K562 (cell line): Measurements from ENCODE around the gene OR52E6. TPM values are rescaled to one million over a fixed set of nuclear protein-coding genes. Genes with fewer than 3 reads are reported as not detected.

ENCODE experiments used
- ATAC-seq: fragments of 200-7000 bp; cut with Tn5 transposase; 3 replicates; pipeline ENCODE4 v1.9.1; 2020; ENCODE audit warnings: moderate library complexity
- BruUV-seq: library from RNA; stranded (reverse); fragments of 400-500 nt; replicated peaks from 2 replicates; lab custom pipeline; 2021; lab: Mats Ljungman, UMichigan
- CTCF ChIA-PET: fragments of 300-600 bp; formaldehyde crosslinking; extraction: SDS; loops from one replicate; lab custom pipeline; 2021; ENCODE audit warnings: low intra/inter-chr PET ratio; lab: Yijun Ruan, JAX
- POLR2A ChIA-PET: fragments of 300-600, 350-650 bp; sonication (Branson Sonifier 250); formaldehyde crosslinking; extraction: SDS; loops from one replicate; lab custom pipeline; 2021; ENCODE audit warnings: antibody characterized with exemption, inconsistent platforms; lab: Yijun Ruan, JAX
- DNase-seq, 4 experiments: peaks; one replicate each; pipeline versions ENCODE4 v3.0.0 to v3.0.0-alpha.2; 2011 to 2018; ENCODE audit warnings: low spot score in 3 of 4, mixed read lengths in 3 of 4; ENCODE audit errors: extremely low read depth in 1 of 4
- FAIRE-seq: peaks from 2 replicates; lab custom pipeline; 2011; peaks lifted over from hg19 to GRCh38; lab: Jason Lieb, UNC
- H2AFZ ChIP-seq: 2 replicates; pipeline ENCODE4 v1.6.0; 2011; ENCODE audit warnings: low read depth, low read length, control low read depth, inconsistent platforms
- H3K27ac ChIP-seq: fragments of 200-600 bp; 3 replicates; pipeline ENCODE4 v1.8.0; 2011; ENCODE audit warnings: low read depth, mild to moderate bottlenecking, control low read depth, inconsistent platforms, low read length, moderate library complexity, mixed read lengths; ENCODE audit errors: extremely low read depth
- H3K27me3 ChIP-seq, 2 experiments: fragments of 300-600 bp in 1 of 2; 2 replicates in 1 of 2; 3 replicates in 1 of 2; pipeline versions ENCODE4 v1.6.0 to v1.8.0; 2011; ENCODE audit warnings: inconsistent platforms in 2 of 2, low read length in 2 of 2, mild to moderate bottlenecking in 1 of 2, mixed read lengths in 1 of 2, moderate library complexity in 1 of 2; ENCODE audit not compliant: control insufficient read depth in 2 of 2, insufficient read depth in 2 of 2
- H3K36me3 ChIP-seq: fragments of 300-600 bp; 3 replicates; pipeline ENCODE4 v1.8.0; 2011; ENCODE audit warnings: mild to moderate bottlenecking, low read length, inconsistent platforms; ENCODE audit not compliant: control insufficient read depth, insufficient read depth
- H3K4me1 ChIP-seq, 2 experiments: fragments of 200-600 bp in 1 of 2; replicated peaks in 1 of 2; 2 replicates in 1 of 2; 3 replicates in 1 of 2; pipeline versions ENCODE4 v1.5.1 to v1.8.0; 2011; ENCODE audit warnings: inconsistent platforms in 2 of 2, low read length in 2 of 2, mild to moderate bottlenecking in 1 of 2, mixed read lengths in 1 of 2, moderate library complexity in 1 of 2; ENCODE audit not compliant: control insufficient read depth in 2 of 2, insufficient read depth in 2 of 2
- H3K4me2 ChIP-seq: 2 replicates; pipeline ENCODE4 v1.6.1; 2011; ENCODE audit warnings: low read length, control low read depth, inconsistent platforms, mixed read lengths; ENCODE audit not compliant: insufficient read depth
- H3K4me3 ChIP-seq: fragments of 200-600 bp; sonication (generic), shearing (Covaris generic); 2 replicates; pipeline ENCODE4 v1.5.1; 2016; ENCODE audit warnings: control low read depth, inconsistent platforms
- H3K79me2 ChIP-seq: fragments of 200-600 bp; 3 replicates; pipeline ENCODE4 v1.8.0; 2011; ENCODE audit warnings: low read length, inconsistent platforms; ENCODE audit not compliant: control insufficient read depth, insufficient read depth
- H3K9ac ChIP-seq, 2 experiments: 2 replicates each; pipeline versions ENCODE4 v1.6.0 to v1.6.1; 2011; ENCODE audit warnings: low read depth in 2 of 2, low read length in 2 of 2, control low read depth in 1 of 2, inconsistent platforms in 1 of 2, mild to moderate bottlenecking in 1 of 2, mixed read lengths in 1 of 2; ENCODE audit not compliant: insufficient read depth in 1 of 2
- H3K9me1 ChIP-seq: one replicate; pipeline ENCODE4 v1.6.0; 2011; ENCODE audit warnings: inconsistent platforms, mild to moderate bottlenecking, low read length, moderate library complexity; ENCODE audit not compliant: control insufficient read depth, insufficient read depth
- H3K9me3 ChIP-seq: replicated peaks from 2 replicates; pipeline ENCODE4 v1.5.1; 2011; ENCODE audit warnings: low read depth, low read length, inconsistent platforms; ENCODE audit not compliant: control insufficient read depth, insufficient read depth
- H4K20me1 ChIP-seq: replicated peaks from 2 replicates; pipeline ENCODE4 v1.6.1; 2011; ENCODE audit warnings: low read length, inconsistent platforms, mixed read lengths; ENCODE audit not compliant: control insufficient read depth, insufficient read depth
- BHLHE40 ChIP-seq: IDR thresholded peaks from 2 replicates; pipeline ENCODE4 v1.6.1; 2011; ENCODE audit warnings: low read length, improper control_type of control experiment
- GATAD2B ChIP-seq: fragments of 450-650 bp; IDR thresholded peaks from 2 replicates; pipeline ENCODE4 v1.6.1; 2017; ENCODE audit warnings: mild to moderate bottlenecking, borderline replicate concordance
- IFI16 ChIP-seq: fragments of 250-450 bp; sonication (Bioruptor Pico); IDR thresholded peaks from 2 replicates; pipeline ENCODE4 v2.1.2; 2022; ENCODE audit warnings: mild to moderate bottlenecking, inconsistent platforms
- KAT7 ChIP-seq: sonication (generic); formaldehyde crosslinking; IDR thresholded peaks from 2 replicates; pipeline ENCODE4 v1.8.0; 2022; ENCODE audit warnings: missing genetic modification reagents, mild to moderate bottlenecking, borderline replicate concordance
- MTA3 ChIP-seq: fragments of 450-650 bp; formaldehyde crosslinking; IDR thresholded peaks from 2 replicates; pipeline ENCODE4 v1.6.1; 2017; ENCODE audit warnings: mild to moderate bottlenecking, borderline replicate concordance
- PCBP1 ChIP-seq: fragments of 200-400 bp; formaldehyde crosslinking; IDR thresholded peaks from 2 replicates; pipeline ENCODE4 v1.6.1; 2018; ENCODE audit warnings: mild to moderate bottlenecking, low read depth, low read length; ENCODE audit not compliant: poor library complexity, severe bottlenecking
- PHTF2 ChIP-seq: fragments of 250-450 bp; sonication (Bioruptor Pico); IDR thresholded peaks from 2 replicates; pipeline ENCODE4 v1.5.0; 2021; ENCODE audit warnings: mild to moderate bottlenecking
- POLR2B ChIP-seq: fragments of 450-650 bp; IDR thresholded peaks from 2 replicates; pipeline ENCODE4 v1.6.1; 2018; ENCODE audit warnings: low read depth; ENCODE audit not compliant: partially characterized antibody
- SAFB ChIP-seq: fragments of 200-400 bp; formaldehyde crosslinking; IDR thresholded peaks from 2 replicates; pipeline ENCODE4 v1.6.1; 2017; ENCODE audit warnings: low read depth, low read length, borderline replicate concordance
- TARDBP ChIP-seq: fragments of 450-650 bp; IDR thresholded peaks from 2 replicates; pipeline ENCODE4 v1.6.1; 2016
- ZNF140 ChIP-seq: fragments of 250-450 bp; sonication (Bioruptor Pico); IDR thresholded peaks from 2 replicates; pipeline ENCODE4 v1.8.0; 2021; ENCODE audit warnings: moderate library complexity, mild to moderate bottlenecking, inconsistent platforms
- ZNF3 ChIP-seq: fragments of 250-450 bp; sonication (Bioruptor Pico); IDR thresholded peaks from 2 replicates; pipeline ENCODE4 v1.5.0; 2021; ENCODE audit warnings: mild to moderate bottlenecking, moderate library complexity
- ZNF518B ChIP-seq: fragments of 250-450 bp; sonication (Bioruptor Pico); IDR thresholded peaks from 2 replicates; pipeline ENCODE4 v1.5.0; 2021; ENCODE audit warnings: mild to moderate bottlenecking, moderate library complexity
- WGBS: fragments of 100-300 bp; shearing (Covaris generic); methylation state at CpG from one replicate; pipeline ENCODE4 v1.1.6; 2016; ENCODE audit warnings: low coverage, mixed read lengths; ENCODE audit not compliant: insufficient coverage; ENCODE audit errors: missing lambda C conversion rate; 5-methylcytosine and 5-hydroxymethylcytosine counted together
- in situ Hi-C: fragments of 300-500 bp; cut with MboI; formaldehyde crosslinking; loops from 4 replicates; pipeline ENCODE4 v1.15.0; 2018; ENCODE audit warnings: inconsistent platforms, mixed read lengths
- intact Hi-C: fragments of 100-400 bp; cut with micrococcal nuclease; formaldehyde crosslinking; loops from 2 replicates; pipeline ENCODE4 v1.14.2; 2022
- polyA plus RNA-seq, 8 experiments: library from polyadenylated mRNA; depleted of rRNA in 4 of 8; stranded (reverse) in 5 of 8; unstranded in 3 of 8; fragments of >200 nt; fragmentation: Nextera tagmentation in 2 of 8; fragmentation: Illumina TruSeq in 1 of 8; extraction: Ambion mirVana in 2 of 8; extraction: Trizol in 1 of 8; gene quantifications; 2 replicates each; pipeline versions ENCODE4 v1.2.1 to v1.2.3, GENCODE V29; 2011 to 2014; ENCODE audit warnings: inconsistent platforms in 1 of 8, missing spikeins in 1 of 8
- total RNA-seq, 7 experiments: library from RNA; depleted of rRNA in 6 of 7; stranded (reverse); fragments of >200 nt in 6 of 7; fragmentation: Illumina TruSeq in 2 of 7; extraction: Trizol in 2 of 7; gene quantifications; 2 replicates each; pipeline versions ENCODE4 v1.2.1 to v1.2.3, GENCODE V29; 2011 to 2021; ENCODE audit warnings: low replicate concordance in 1 of 7

OR52E6 gene
- total and polyA plus RNA-seq, 9 of the 15 experiments (the other 6 are each of a cell fraction or from before 2014, with no cell fraction given), result not detected

- no peaks in the 10 kb centered on the region for H4K20me1 ChIP-seq
- intact Hi-C loops, result no loop called here
- no peak overlapping the region for H2AFZ ChIP-seq
- H3K27ac ChIP-seq, result no peak overlapping the region
- no peak for ATAC-seq
- TF ChIP-seq GATAD2B, result no peak
- no peak for TF ChIP-seq ZNF140 (CRISPR knock-in tag)
- no peak for TF ChIP-seq PCBP1
- TF ChIP-seq KAT7 (CRISPR knock-in tag), result no peak
- TF ChIP-seq BHLHE40, result no peak
- no peak for TF ChIP-seq PHTF2 (CRISPR knock-in tag)
- no peak for TF ChIP-seq POLR2B
- TF ChIP-seq TARDBP, result no peak
- TF ChIP-seq ZNF518B, result no peak
- TF ChIP-seq IFI16 (CRISPR knock-in tag), result no peak
- no peak for TF ChIP-seq ZNF3 (CRISPR knock-in tag)
- no peak for TF ChIP-seq SAFB
- TF ChIP-seq MTA3, result no peak
- TF ChIP-seq, all 486 proteins: peak for 0
- BruUV-seq, result no TSS peak
- Histone ChIP-seq H3K4me3 (no peak overlapping the region), H3K9ac (no peak overlapping the region), H3K27me3 (peaks cover 0 to 3% of the 10 kb centered on the region in 2 experiments; a peak in 1 of 5 replicates), H3K79me2 (no peaks in the 10 kb centered on the region), H3K36me3 (no peaks in the 10 kb centered on the region), H3K9me1 (no peaks in the 10 kb centered on the region), H3K4me1 (no peaks in the 10 kb centered on the region), H3K9me3 (no peaks in the 10 kb centered on the region), H3K4me2 (no peak overlapping the region)
- DNase-seq (no peak), FAIRE-seq (no peak)
- ChIA-PET POLR2A (no interaction called here), CTCF (no interaction called here)
- 6% methylated on average over 2 of the region's 2 CpGs for WGBS
- in situ Hi-C loops, result no loop called here
Observed at GRCh38 chr11:5878564-5878963, 36.9 kb upstream of the OR52E6 start.
